GM19023 (cell line): Measurements from ENCODE around the gene MMP28.
A peak's percentile ranks its signal among the peaks of the same experiment; 100 is the strongest.
"Not testable (repeated sequence)": the region's sequence is repeated elsewhere in the genome, so short reads cannot be mapped to it uniquely, and the experiment has no call there.

Experiments
- ATAC-seq: cut with Tn5 transposase; IDR thresholded peaks from one replicate; pipeline ENCODE4 v1.9.1; 2021; ENCODE audit warnings: mild to moderate bottlenecking, moderate library complexity; ENCODE audit not compliant: unreplicated experiment

The MMP28 gene

GRCh38 chr17:35768797-35769196 lies 26.6 kb downstream of the MMP28 start:
- ATAC-seq, result no peak

DNA sequence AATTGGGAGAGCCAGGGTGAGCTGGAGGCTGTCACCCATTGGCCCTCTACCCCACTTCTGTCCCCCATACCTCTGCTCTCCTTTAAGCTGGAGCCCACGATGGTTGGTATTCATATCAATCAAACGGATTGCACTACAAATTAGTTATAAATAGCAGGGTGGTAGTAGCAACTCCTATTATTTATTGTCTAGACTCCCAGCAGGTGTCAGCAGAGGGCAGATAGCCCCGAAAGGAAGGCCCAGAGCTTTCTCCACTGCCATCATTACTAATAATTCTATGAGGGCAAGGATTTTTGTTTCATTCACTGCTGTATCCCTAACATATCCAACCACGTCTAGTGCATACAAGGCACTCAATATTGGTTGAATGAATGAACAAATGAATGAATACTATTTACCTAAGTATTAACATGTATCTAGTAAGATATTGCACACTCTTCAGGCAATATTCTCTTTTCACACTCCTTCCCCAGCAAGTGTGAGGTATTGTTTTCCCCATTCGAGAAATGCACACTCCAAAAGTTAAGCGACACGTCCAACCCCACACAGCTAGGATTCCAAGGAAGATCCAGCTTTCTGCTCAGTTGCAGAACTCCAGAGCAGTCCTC lies 28.4 kb downstream of the MMP28 start:
- ATAC-seq, result no peak

GRCh38 chr17:35766489-35766877 lies 29.0 kb downstream of the MMP28 start:
- no peak for ATAC-seq

GRCh38 chr17:35765756-35766488 lies 29.5 kb downstream of the MMP28 start:
- ATAC-seq, result no peak

DNA sequence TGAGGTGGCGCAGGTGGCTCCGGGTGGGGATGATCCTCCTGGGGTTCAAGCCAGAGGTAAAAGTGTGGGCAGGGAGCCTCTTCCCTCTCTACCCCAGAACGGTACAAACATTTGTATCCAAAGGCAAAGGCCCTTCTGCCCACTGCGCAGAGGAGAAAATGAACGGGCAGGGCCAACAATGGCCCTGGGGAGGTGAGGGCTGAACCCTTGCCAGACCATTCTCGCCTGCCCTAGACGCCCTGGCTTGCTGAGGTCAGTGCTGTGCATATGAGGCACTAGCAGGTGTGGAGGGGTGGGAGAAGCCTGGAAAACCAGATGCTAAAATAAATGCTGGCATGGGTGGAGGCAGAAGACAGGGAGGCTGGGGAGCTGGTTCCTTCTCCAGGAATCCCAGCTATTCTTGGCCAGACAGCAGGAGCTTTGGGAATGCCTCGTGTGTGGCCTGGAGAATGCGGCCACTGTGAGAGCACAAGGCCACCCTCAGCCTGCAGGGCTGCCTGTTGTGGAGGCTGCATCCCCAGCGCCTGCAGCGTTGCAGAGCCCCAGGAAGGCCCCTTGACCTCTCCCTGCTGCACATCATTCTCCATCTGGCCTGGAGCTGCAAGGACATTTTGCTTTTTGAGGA lies 30.2 kb downstream of the MMP28 start:
- no peak for ATAC-seq

DNA sequence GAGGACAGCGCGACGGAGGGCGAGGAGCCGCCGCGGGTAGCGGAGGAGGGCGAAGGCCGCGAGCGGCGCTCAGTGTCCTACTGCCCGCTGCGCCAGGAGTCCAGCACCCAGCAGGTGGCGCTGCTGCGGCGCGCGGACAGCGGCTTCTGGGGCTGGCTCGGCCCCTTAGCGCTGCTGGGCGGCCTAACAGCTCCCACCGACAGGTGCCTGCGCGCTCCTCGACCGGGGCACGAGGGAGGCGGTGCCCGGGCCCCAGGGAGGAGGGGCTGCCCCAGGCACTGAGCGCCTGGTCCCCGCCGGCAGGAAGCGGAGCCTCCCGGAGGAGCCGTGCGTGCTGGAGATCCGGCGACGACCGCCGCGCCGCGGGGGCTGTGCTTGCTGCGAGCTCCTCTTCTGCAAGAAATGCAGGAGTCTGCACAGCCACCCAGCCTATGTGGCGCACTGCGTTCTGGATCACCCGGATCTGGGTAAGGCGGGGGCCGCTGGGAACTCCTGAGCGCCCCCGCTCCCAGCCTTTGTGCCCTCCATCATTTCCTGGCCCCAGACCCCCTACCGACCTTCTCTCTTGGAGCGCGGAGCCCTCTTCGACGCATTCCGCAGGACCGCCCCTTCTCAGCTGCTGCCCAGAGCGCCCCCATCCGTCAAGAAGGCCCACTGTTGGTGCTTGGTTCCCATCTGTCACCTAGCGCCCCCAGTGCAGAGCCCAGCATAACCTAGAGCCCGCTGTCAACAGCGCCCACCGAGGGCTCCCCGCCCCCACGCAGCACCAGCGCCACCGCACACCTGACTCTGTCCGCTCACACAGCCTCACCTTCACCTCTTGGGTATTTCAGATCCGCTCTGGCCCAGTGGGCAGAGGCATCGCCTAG lies 31.1 kb downstream of the MMP28 start:
- peak; percentile 88 for ATAC-seq

DNA sequence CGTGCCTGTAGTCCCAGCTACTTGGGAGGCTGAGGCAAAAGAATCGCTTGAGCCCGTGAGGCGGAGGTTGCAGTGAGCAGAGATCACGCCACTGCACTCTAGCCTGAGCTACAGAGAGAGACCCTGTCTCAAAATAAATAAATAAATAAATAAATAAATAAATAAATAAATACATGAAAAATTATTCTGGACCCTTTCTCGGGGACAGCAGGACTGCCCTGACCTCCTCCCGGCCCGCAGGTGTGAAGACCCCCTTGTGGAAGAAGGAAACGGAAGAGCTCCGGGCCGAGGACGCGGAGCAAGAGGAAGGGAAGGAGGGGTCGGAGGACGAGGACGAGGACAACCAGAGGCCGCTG lies 31.7 kb downstream of the MMP28 start:
- no peak for ATAC-seq

GRCh38 chr17:35761601-35762000 lies 33.8 kb downstream of the MMP28 start:
- ATAC-seq, result no peak

DNA sequence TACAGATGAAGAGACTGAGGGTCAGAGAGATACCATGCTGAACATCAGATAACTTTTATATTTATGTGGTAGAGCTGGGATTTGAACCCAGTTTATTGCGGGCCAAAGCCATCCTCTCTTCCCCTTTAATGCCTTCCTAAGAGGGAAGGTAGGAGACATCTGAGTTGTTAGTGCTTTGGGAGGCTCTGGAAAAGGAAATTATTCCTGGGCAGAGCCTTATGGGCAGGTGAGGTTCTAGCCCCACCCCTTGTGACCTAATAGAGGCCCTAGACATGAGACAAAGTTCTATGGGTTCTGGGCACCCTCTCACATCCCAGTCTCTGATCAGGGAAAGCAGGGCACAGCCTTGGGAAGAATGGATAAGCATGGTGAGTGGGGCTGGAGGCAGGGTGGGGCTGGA lies 34.9 kb downstream of the MMP28 start, which contains the start of gene C17orf50:
Gene C17orf50 (plus strand): TSS at position 301 of the 400 bp plus-strand sequence. CDS start 55 bp downstream, at position 356.
- no peak for ATAC-seq

GRCh38 chr17:35757243-35757642 lies 38.2 kb downstream of the MMP28 start:
- no peak for ATAC-seq

- no peak for ATAC-seq
Observed at GRCh38 chr17:35752945-35753764, 42.3 kb downstream of the MMP28 start, which contains the start of gene GAS2L2. Gene GAS2L2 (minus strand): TSS chr17:35753239. CDS start chr17:35752850, 389 bp downstream.

DNA sequence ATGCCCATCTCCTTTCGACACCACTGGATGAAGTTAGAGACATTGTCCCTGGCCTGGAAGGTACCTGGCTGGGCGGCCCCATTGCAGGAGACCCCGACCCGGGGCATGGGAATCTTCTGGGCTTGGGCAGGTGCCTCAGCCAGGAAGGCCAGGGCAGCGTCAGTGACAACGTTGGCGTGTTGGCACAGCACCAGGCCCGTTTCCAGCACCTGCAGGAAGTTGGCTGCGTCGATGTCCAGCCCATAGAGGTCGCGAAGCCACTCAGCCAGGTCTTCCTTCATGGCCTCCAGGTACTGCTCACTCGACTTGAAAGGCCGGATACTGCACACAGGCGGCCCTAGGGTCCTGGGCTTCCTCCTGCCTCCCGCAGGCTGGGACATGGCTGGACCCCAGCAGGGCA lies 43.0 kb downstream of the MMP28 start:
- no peak for ATAC-seq

GRCh38 chr17:35751541-35751940 lies 43.9 kb downstream of the MMP28 start:
- not testable (repeated sequence) for ATAC-seq

- ATAC-seq, result no peak
Observed at GRCh38 chr17:35750526-35751395, 44.7 kb downstream of the MMP28 start.

DNA sequence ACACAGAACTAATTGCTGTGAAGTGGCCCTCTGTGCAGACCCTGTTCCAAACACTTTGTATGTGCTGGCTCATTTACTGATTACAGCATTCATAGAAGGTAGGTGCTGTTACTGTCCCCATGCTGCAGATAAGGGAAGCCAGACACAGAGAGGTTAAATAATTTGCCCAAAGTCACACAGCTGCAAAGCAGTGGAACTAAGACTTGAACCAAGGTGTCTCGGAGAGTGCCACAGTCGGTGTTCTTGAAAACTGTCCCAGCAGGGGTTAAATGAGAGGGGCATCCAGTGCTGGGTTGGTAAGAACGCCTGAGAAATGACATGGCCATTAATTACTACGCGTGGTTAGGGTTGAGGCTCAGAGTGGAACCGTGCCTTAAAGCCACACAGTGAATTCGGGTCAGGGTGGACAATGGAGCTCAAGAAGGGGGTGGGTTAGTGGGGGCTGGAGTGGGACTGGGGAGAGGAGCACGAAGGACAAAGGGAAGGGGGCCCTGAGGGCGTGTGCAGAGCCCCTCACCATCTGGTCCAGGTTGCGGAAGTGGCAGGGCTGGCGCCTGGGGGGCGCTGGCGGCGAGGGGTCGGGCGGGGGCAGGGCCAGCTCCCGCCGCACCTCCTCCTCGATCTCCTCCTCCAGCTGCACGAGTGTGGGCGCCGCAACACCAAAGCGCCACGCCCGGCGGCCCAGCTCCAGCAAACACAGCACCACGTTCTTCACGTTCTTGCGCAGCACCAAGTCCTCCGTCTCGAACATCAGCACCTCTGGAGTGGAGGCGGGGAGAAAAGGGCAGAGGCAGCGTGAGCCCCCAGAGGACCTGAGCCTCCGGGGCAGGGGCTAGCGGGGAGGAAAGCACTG lies 45.7 kb downstream of the MMP28 start:
- no peak for ATAC-seq

- no peak for ATAC-seq
Observed at GRCh38 chr17:35748979-35749378, 46.5 kb downstream of the MMP28 start.

DNA sequence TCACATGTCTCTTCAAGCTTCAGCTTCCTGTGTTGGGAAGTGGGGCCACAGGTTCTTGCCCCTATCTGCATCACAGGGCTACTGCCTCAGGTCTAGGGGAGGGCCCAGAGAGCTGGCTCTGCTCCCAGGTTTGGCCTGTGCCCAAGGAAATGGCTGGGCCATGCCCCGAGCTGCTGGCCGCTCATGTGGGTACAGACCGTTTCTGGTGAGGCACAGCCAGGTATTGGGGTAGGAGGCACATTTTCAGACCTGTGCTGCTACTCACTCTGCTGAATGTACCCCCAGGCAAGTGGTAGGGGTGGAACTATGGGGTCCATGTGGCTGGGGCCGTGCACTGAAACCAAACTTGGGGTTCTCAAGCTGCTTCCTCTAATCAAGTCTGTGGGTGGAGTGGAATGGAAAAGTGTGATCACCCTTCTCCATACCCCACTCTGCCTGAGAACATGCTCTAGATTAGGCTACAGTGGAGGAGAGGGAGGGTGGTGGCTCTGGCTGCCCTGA lies 47.0 kb downstream of the MMP28 start:
- ATAC-seq, result no peak

DNA sequence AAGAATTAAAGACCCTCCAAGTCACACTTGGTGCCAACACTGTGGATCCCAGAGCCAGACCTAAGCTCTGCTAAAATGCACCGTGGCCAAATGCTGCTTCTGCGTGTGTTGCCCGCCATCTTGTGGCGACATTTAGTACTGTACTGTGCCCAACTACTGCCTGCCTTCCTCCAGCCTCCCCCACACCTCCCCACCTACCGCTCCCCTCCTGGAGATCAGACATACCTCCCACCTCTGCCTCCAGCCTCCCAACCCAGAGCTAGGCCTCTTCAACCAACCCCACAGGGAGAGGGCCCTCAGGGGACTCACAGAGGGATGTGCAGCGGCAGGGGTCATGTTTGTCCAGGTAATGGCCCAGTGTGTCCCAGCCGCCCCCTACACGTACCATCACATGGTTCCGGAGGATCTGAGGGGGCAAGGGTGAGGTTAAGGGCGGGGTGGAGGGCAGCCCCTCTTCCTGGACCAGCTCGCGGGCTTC lies 47.9 kb downstream of the MMP28 start:
- peak; percentile 47 for ATAC-seq
